BJ (cell line): ENCODE results near the gene NOX5. TPM values are rescaled to one million over a fixed set of nuclear protein-coding genes. Genes with fewer than 3 reads are reported as not detected.

ENCODE experiments used
- CTCF ChIA-PET: fragments of 350-600 bp; formaldehyde crosslinking; extraction: SDS; loops from one replicate; lab custom pipeline; 2021; ENCODE audit warnings: antibody characterized with exemption, inconsistent platforms; lab: Yijun Ruan, JAX
- POLR2A ChIA-PET: fragments of 300-600 bp; sonication (Branson Sonifier 250); formaldehyde crosslinking; extraction: SDS; loops from one replicate; lab custom pipeline; 2021; ENCODE audit warnings: antibody characterized with exemption; lab: Charles Lee
- DNase-seq: peaks from one replicate; pipeline ENCODE4 v3.0.0-alpha.2; 2011; ENCODE audit warnings: low read depth
- H3K27me3 ChIP-seq: 2 replicates; pipeline ENCODE4 v1.6.0; 2011; ENCODE audit warnings: low read length; ENCODE audit not compliant: control insufficient read depth, insufficient read depth
- H3K36me3 ChIP-seq: 2 replicates; pipeline ENCODE4 v1.5.1; 2011; ENCODE audit warnings: low read length; ENCODE audit not compliant: control insufficient read depth, insufficient read depth
- H3K4me3 ChIP-seq: 2 replicates; pipeline ENCODE4 v1.5.1; 2011; ENCODE audit warnings: low read depth, mild to moderate bottlenecking, control low read depth, low read length
- CTCF ChIP-seq: IDR thresholded peaks from 2 replicates; pipeline ENCODE4 v1.5.1; 2011; ENCODE audit warnings: low read depth, mild to moderate bottlenecking, control low read depth, inconsistent platforms, low read length, moderate library complexity; ENCODE audit not compliant: insufficient read depth
- polyA plus RNA-seq: library from polyadenylated mRNA; depleted of rRNA; stranded (reverse); fragments of >200 nt; gene quantifications from 2 replicates; pipeline ENCODE4 v1.2.3, GENCODE V29; 2011

NOX5 gene
- polyA plus RNA-seq, 1 experiment: 0.86 TPM

GRCh38 chr15:69036826-69037225, 22.3 kb downstream of the NOX5 start:
- TF ChIP-seq CTCF: no peak
- no peaks in the 10 kb centered on the region for H3K36me3 ChIP-seq
- no peaks in the 10 kb centered on the region for H3K27me3 ChIP-seq
- H3K4me3 ChIP-seq: no peak overlapping the region
- POLR2A ChIA-PET: no interaction called here
- DNase-seq: no peak
- CTCF ChIA-PET: interaction anchor here (1.2 to 1.5 kb wide), 2 partner anchors 22 to 357 kb away, joined by 3 to 4 read pairs; no protein-coding TSS in a partner anchor

GRCh38 chr15:69037482-69037881, 23.0 kb downstream of the NOX5 start:
- Histone ChIP-seq H3K36me3 (no peaks in the 10 kb centered on the region), H3K27me3 (no peaks in the 10 kb centered on the region; the same call in 1 of the 2 replicates), H3K4me3 (no peak overlapping the region)
- ChIA-PET CTCF (interaction anchor here (0.5 kb wide), 1 partner anchor 41 kb away, joined by 4 read pairs; no protein-coding TSS in a partner anchor), POLR2A (no interaction called here)
- DNase-seq: no peak
- no peak for TF ChIP-seq CTCF

- no peaks in the 10 kb centered on the region for H3K36me3 ChIP-seq
- DNase-seq: no peak
- H3K4me3 ChIP-seq: no peak overlapping the region
- ChIA-PET CTCF (no interaction called here), POLR2A (no interaction called here)
- no peaks in the 10 kb centered on the region; the same call in 1 of the 2 replicates for H3K27me3 ChIP-seq
- no peak for TF ChIP-seq CTCF
Measured at GRCh38 chr15:69037977-69038376, 23.5 kb downstream of the NOX5 start.

GRCh38 chr15:69038508-69038907, 24.0 kb downstream of the NOX5 start:
- Histone ChIP-seq H3K36me3 (no peaks in the 10 kb centered on the region), H3K4me3 (no peak overlapping the region), H3K27me3 (no peaks in the 10 kb centered on the region; the same call in 1 of the 2 replicates)
- no peak for DNase-seq
- no peak for TF ChIP-seq CTCF
- POLR2A ChIA-PET: no interaction called here
- CTCF ChIA-PET: interaction anchor here (0.7 kb wide), 1 partner anchor 163 kb away, joined by 3 read pairs; no protein-coding TSS in a partner anchor

- ChIA-PET POLR2A (no interaction called here), CTCF (interaction anchor here (0.9 to 1.2 kb wide), 2 partner anchors 19 to 203 kb away, joined by 3 to 4 read pairs; no protein-coding TSS in a partner anchor)
- no peak for DNase-seq
- H3K4me3 ChIP-seq: no peak overlapping the region
- no peaks in the 10 kb centered on the region for H3K36me3 ChIP-seq
- TF ChIP-seq CTCF: no peak
- H3K27me3 ChIP-seq: no peaks in the 10 kb centered on the region; the same call in 1 of the 2 replicates
Measured at GRCh38 chr15:69039516-69040225, 25.2 kb downstream of the NOX5 start.
